Skin epidermis (tissue), 12 donors: Measurements from ENCODE around the gene DCBLD1.

Experiments used
- H3K27ac ChIP-seq, 21 experiments: fragments of 200-600 bp; sonication (generic) in 11 of 21; one replicate each; pipeline ENCODE4 v1.5.0; 2020; ENCODE audit warnings: mild to moderate bottlenecking in 3 of 21, inconsistent platforms in 2 of 21, moderate library complexity in 2 of 21
- H3K4me3 ChIP-seq, 7 experiments: fragments of 200-600 bp; sonication (generic) in 2 of 7; one replicate each; pipeline ENCODE4 v1.5.0; 2020; ENCODE audit warnings: inconsistent platforms in 2 of 7, mild to moderate bottlenecking in 2 of 7, moderate library complexity in 1 of 7

Gene DCBLD1

GRCh38 chr6:117495425-117495824, 13.0 kb downstream of the DCBLD1 start:
- peak overlapping the region in 9 of 21 experiments; percentile 8 to 71 (median 59) for H3K27ac ChIP-seq
- H3K4me3 ChIP-seq: no peak overlapping the region

GRCh38 chr6:117495869-117496268, 13.4 kb downstream of the DCBLD1 start:
- H3K4me3 ChIP-seq: no peak overlapping the region
- peak overlapping the region in 8 of 21 experiments; percentile 16 to 71 (median 60) for H3K27ac ChIP-seq

- H3K27ac ChIP-seq: peak overlapping the region in 10 of 21 experiments; percentile 16 to 71 (median 54)
- H3K4me3 ChIP-seq: no peak overlapping the region
Measured at GRCh38 chr6:117496383-117496990, 14.0 kb downstream of the DCBLD1 start.

- H3K4me3 ChIP-seq: no peak overlapping the region
- peak overlapping the region in 10 of 21 experiments; percentile 16 to 71 (median 52) for H3K27ac ChIP-seq
Measured at GRCh38 chr6:117497237-117497636, 14.8 kb downstream of the DCBLD1 start.

GRCh38 chr6:117498159-117498558, 15.7 kb downstream of the DCBLD1 start:
- H3K4me3 ChIP-seq: no peak overlapping the region
- H3K27ac ChIP-seq: peak overlapping the region in 12 of 21 experiments; percentile 9 to 71 (median 42)

- Histone ChIP-seq H3K4me3 (no peak overlapping the region), H3K27ac (no peak overlapping the region)
Measured at GRCh38 chr6:117501722-117502121, 19.2 kb downstream of the DCBLD1 start.

GRCh38 chr6:117502580-117502979, 20.1 kb downstream of the DCBLD1 start:
- no peak overlapping the region for H3K27ac ChIP-seq
- no peak overlapping the region for H3K4me3 ChIP-seq

GRCh38 chr6:117503211-117503610, 20.7 kb downstream of the DCBLD1 start:
- no peak overlapping the region for H3K4me3 ChIP-seq
- no peak overlapping the region for H3K27ac ChIP-seq

- H3K27ac ChIP-seq: no peak overlapping the region
- no peak overlapping the region for H3K4me3 ChIP-seq
Measured at GRCh38 chr6:117504478-117505144, 22.1 kb downstream of the DCBLD1 start.

- no peak overlapping the region for H3K4me3 ChIP-seq
- no peak overlapping the region for H3K27ac ChIP-seq
Measured at GRCh38 chr6:117505311-117505710, 22.8 kb downstream of the DCBLD1 start.

- Histone ChIP-seq H3K27ac (no peak overlapping the region), H3K4me3 (no peak overlapping the region)
Measured at GRCh38 chr6:117506180-117506835, 23.8 kb downstream of the DCBLD1 start.

- Histone ChIP-seq H3K4me3 (no peak overlapping the region), H3K27ac (no peak overlapping the region)
Measured at GRCh38 chr6:117506907-117507306, 24.4 kb downstream of the DCBLD1 start.

GRCh38 chr6:117508450-117508971, 26.0 kb downstream of the DCBLD1 start:
- Histone ChIP-seq H3K4me3 (no peak overlapping the region), H3K27ac (no peak overlapping the region)

GRCh38 chr6:117509021-117509420, 26.5 kb downstream of the DCBLD1 start:
- no peak overlapping the region for H3K27ac ChIP-seq
- no peak overlapping the region for H3K4me3 ChIP-seq

- Histone ChIP-seq H3K4me3 (no peak overlapping the region), H3K27ac (no peak overlapping the region)
Measured at GRCh38 chr6:117512056-117512828, 29.8 kb downstream of the DCBLD1 start.

- Histone ChIP-seq H3K27ac (no peak overlapping the region), H3K4me3 (no peak overlapping the region)
Measured at GRCh38 chr6:117512987-117513573, 30.6 kb downstream of the DCBLD1 start.

- H3K4me3 ChIP-seq: no peak overlapping the region
- H3K27ac ChIP-seq: no peak overlapping the region
Measured at GRCh38 chr6:117513778-117514365, 31.4 kb downstream of the DCBLD1 start.

- H3K27ac ChIP-seq: no peak overlapping the region
Measured at GRCh38 chr6:117514655-117515054, 32.2 kb downstream of the DCBLD1 start.

GRCh38 chr6:117515326-117515725, 32.9 kb downstream of the DCBLD1 start:
- H3K27ac ChIP-seq: no peak overlapping the region
- no peak overlapping the region for H3K4me3 ChIP-seq

More at GRCh38 chr6:117514655-117515054, 32.2 kb downstream of the DCBLD1 start:
- H3K4me3 ChIP-seq: no peak overlapping the region
